ENCODE data around the gene COL9A1. TPM values are rescaled to one million over a fixed set of nuclear protein-coding genes. Genes with fewer than 3 reads are reported as not detected.

The COL9A1 gene
- polyA plus RNA-seq, 3 donors = not detected

- Histone ChIP-seq H3K4me2 (replicated peaks; ENCODE audit: extremely low read depth, low read length, poor library complexity, severe bottlenecking) (no peak overlapping the region), H3K27me3 (ENCODE audit: control insufficient read depth in 2 of 2, insufficient read depth in 2 of 2, low read length in 2 of 2) (no peaks in the 10 kb centered on the region), H3K79me2 (ENCODE audit: insufficient read depth, low read length) (no peaks in the 10 kb centered on the region), H3K9ac (ENCODE audit: insufficient read depth, low read length, poor library complexity, severe bottlenecking) (no peak overlapping the region), H3K36me3 (replicated peaks in 1 of 2; ENCODE audit: control insufficient read depth in 1 of 2, insufficient read depth in 2 of 2, low read length in 2 of 2) (no peaks in the 10 kb centered on the region), H4K20me1 (ENCODE audit: insufficient read depth, low read length) (no peaks in the 10 kb centered on the region), H3K4me1 (ENCODE audit: control insufficient read depth in 1 of 2, insufficient read depth in 2 of 2, low read length in 2 of 2) (no peaks in the 10 kb centered on the region), H3K9me3 (replicated peaks in 1 of 2; ENCODE audit: control insufficient read depth in 1 of 2, insufficient read depth in 1 of 2, low read length in 2 of 2) (peaks cover 0 to 6% of the 10 kb centered on the region in 2 donors), H3K4me3 (replicated peaks in 1 of 3; ENCODE audit: low read depth in 2 of 3, low read length in 3 of 3) (no peak overlapping the region), H3K27ac (ENCODE audit: low read depth in 1 of 2, low read length in 2 of 2) (no peak overlapping the region), H2AFZ (ENCODE audit: insufficient read depth, low read depth, low read length, poor library complexity, severe bottlenecking) (no peak overlapping the region)
- DNase-seq = no peak
- Mint-ChIP-seq H3K4me1 (no peaks in the 10 kb centered on the region), H3K4me3 (no peak overlapping the region), H3K27me3 (ENCODE audit: low read depth in 3 of 3) (peaks cover 0 to 3% (median 1%) of the 10 kb centered on the region in 3 donors), H3K9me3 (peaks cover 0 to 6% (median 3%) of the 10 kb centered on the region in 7 donors), H3K27ac (no peak overlapping the region), H3K36me3 (no peaks in the 10 kb centered on the region)
- TF ChIP-seq CTCF (IDR thresholded peaks at IDR 0.05) = no peak
- 50% methylated on average over 1 of the region's 3 CpGs for WGBS (ENCODE audit: insufficient coverage)
- intact Hi-C loops (cut with micrococcal nuclease) = no loop called here
Measured at GRCh38 chr6:70183538-70183937, 119.3 kb downstream of the COL9A1 start.

- Histone ChIP-seq H3K79me2 (ENCODE audit: insufficient read depth, low read length) (no peaks in the 10 kb centered on the region), H3K4me3 (replicated peaks in 1 of 3; ENCODE audit: low read depth in 2 of 3, low read length in 3 of 3) (no peak overlapping the region), H3K27me3 (ENCODE audit: control insufficient read depth in 2 of 2, insufficient read depth in 2 of 2, low read length in 2 of 2) (no peaks in the 10 kb centered on the region), H3K4me2 (replicated peaks; ENCODE audit: extremely low read depth, low read length, poor library complexity, severe bottlenecking) (no peak overlapping the region), H3K9ac (ENCODE audit: insufficient read depth, low read length, poor library complexity, severe bottlenecking) (no peak overlapping the region), H3K4me1 (ENCODE audit: control insufficient read depth in 1 of 2, insufficient read depth in 2 of 2, low read length in 2 of 2) (no peaks in the 10 kb centered on the region), H4K20me1 (ENCODE audit: insufficient read depth, low read length) (no peaks in the 10 kb centered on the region), H3K9me3 (replicated peaks in 1 of 2; ENCODE audit: control insufficient read depth in 1 of 2, insufficient read depth in 1 of 2, low read length in 2 of 2) (peaks cover 0 to 6% of the 10 kb centered on the region in 2 donors), H2AFZ (ENCODE audit: insufficient read depth, low read depth, low read length, poor library complexity, severe bottlenecking) (no peak overlapping the region), H3K36me3 (replicated peaks in 1 of 2; ENCODE audit: control insufficient read depth in 1 of 2, insufficient read depth in 2 of 2, low read length in 2 of 2) (no peaks in the 10 kb centered on the region), H3K27ac (ENCODE audit: low read depth in 1 of 2, low read length in 2 of 2) (no peak overlapping the region)
- intact Hi-C loops (cut with micrococcal nuclease) = no loop called here
- 71% methylated on average over 1 of the region's 1 CpG for WGBS (ENCODE audit: insufficient coverage)
- no peaks in the 10 kb centered on the region for H3K36me3 Mint-ChIP-seq
- H3K4me1 Mint-ChIP-seq = no peaks in the 10 kb centered on the region
- peaks cover 1 to 3% (median 1%) of the 10 kb centered on the region in 3 donors for H3K27me3 Mint-ChIP-seq (ENCODE audit: low read depth in 3 of 3)
- no peak overlapping the region for H3K27ac Mint-ChIP-seq
- DNase-seq = no peak
- TF ChIP-seq CTCF (IDR thresholded peaks at IDR 0.05) = no peak
- H3K9me3 Mint-ChIP-seq = peaks cover 0 to 7% (median 3%) of the 10 kb centered on the region in 7 donors
- H3K4me3 Mint-ChIP-seq = no peak overlapping the region
Measured at GRCh38 chr6:70180901-70181599, 121.8 kb downstream of the COL9A1 start.

All from CD14-positive monocyte (primary cell).